Stimulated activated CD4-positive, alpha-beta T cell treated with anti-CD3 and anti-CD28 coated beads, Interleukin-2, amount 100 ng/mL, for 24 hours (primary cell): Measurements from ENCODE around the gene METTL8.
"Not testable (repeated sequence)": the region's sequence is repeated elsewhere in the genome, so short reads cannot be mapped to it uniquely, and the experiment has no call there.

Source experiments
- DNase-seq, 2 donors: peaks; one replicate each; pipeline ENCODE4 v3.0.0-alpha.2; 2020

The METTL8 gene

DNA sequence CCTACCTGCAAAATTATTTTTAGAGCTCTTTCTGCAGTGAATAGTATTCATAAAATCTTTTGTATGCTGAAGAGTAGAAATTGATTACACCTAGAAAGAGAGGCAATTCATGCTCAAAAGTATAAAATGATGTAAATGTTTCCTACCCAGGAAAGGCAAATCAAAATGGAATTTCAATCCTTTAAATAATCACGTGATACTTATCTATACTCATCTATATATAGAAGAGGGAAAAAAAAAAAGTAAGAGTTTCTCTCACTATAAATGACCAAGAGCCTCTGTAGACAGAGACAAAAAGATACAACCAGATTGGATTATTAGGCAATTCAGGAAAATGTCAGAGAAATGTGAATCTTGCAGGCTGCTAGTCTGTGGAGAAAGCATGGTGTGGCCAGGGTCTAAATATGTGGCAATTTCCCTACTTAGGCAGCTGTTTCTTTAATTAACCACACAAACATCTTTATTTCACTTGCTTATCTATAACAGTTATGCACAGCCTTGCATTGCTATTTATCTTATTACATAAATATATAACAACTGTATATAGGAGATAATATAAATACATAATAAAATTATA lies 39.5 kb downstream of the METTL8 start:
- DNase-seq: no peak

- DNase-seq: no peak
These were observed 40.3 kb downstream of the METTL8 start for GRCh38 chr2:171393487-171393886.

- DNase-seq: no peak
These were observed 42.3 kb downstream of the METTL8 start for GRCh38 chr2:171391532-171391931.

DNA sequence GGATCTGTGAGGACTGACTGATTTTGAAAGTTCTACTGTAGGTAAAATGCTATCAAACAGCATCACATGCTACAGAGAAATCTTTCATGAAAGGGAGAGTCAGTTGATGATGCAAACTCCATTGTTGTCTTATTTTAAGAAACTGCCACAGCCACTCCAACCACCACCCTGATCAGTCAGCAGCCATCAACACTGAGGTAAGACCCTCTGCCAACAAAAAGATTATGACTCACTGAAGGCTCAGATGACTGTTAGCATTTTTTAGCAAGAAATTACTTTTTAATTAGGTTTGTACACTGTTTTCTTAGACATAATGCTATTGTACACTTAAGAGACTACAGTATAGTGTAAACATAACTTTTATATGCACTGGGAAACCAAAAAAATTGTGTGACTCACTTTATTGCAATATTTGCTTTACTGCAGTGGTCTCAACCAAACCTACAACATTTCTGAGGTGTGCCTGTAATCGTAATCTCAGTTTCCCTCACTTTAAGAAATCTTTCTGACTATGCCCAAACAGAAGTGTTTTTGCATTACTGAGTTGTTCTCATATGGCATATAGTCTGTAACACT lies 42.8 kb downstream of the METTL8 start:
- DNase-seq: no peak

DNA sequence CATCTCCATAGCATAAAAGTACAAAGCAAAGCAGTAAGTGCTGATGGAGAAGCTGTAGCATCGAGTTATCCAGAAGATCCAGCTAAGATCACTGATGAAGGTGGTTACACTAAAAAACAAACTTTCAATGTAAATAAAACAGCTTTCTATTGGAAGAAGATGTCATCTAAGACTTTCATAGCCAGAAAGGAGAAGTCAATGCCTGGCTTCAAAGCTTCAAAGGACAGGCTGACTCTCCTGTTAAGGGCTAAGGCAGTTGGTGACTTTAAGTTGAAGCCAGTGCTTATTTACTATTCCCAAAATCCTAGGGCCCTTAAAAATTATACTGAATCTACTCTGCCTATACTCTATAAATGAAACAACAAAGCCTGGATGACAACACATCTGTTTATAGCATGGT lies 44.0 kb downstream of the METTL8 start:
- DNase-seq: no peak

DNA sequence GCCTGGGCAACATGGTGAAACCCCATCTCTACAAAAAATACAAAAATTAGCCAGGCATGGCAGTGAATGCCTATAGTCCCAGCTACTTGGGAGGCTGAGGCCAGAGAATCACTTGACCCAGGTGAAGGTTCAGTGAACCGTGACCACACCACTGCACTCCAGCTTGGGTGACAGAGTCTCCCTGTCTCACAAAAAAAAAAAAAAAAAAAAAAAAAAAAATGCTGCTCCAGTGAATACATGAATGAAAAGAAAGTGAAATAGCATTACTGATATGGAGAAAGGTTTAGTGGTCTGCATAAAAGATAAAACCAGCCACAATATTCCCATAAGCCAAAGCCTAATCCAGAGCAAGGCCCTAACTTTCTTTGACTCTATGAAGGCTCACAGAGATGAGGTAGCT lies 44.5 kb downstream of the METTL8 start:
- no peak for DNase-seq

DNA sequence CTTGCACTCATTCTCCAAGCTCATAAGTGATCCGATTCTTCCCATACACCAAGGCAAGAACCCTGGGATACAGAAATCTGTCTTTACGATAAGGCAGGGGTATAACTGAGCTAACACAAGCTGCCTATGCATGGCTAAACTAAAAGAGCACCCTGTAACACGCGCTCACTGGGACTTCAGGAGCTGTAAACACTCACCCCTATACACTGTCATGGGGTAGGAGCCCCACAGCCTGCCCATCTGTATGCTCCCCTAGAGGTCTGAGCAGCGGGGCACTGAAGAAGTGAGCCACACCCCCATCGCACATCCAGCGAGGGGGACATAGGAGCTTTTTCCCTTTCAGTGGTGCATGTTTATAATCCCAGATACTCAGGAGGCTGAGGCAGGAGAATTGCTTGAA lies 46.7 kb downstream of the METTL8 start:
- no peak for DNase-seq

DNA sequence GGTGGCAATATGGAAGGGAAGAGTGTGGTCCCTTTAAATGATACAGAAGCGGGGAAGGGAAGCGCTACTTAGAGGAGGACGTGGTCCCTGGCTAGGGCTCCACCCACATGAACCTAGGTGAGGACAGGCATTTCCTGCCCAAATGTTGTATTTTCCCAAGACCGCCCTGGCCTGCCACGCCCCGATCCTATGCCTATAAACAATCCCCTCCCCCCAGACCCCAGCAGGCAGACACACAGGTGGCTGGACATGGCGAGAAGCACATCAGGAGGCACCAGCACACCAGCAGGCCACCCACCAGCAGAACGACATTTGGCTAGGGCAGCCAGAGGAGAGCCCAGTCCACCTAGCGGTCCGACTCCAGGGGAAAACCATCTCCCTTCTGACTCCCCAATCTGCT lies 47.2 kb downstream of the METTL8 start:
- no peak for DNase-seq

- no peak for DNase-seq
These were observed 50.7 kb downstream of the METTL8 start for GRCh38 chr2:171383134-171383533.

- not testable (repeated sequence) for DNase-seq
These were observed 51.6 kb downstream of the METTL8 start for GRCh38 chr2:171382175-171382574.

DNA sequence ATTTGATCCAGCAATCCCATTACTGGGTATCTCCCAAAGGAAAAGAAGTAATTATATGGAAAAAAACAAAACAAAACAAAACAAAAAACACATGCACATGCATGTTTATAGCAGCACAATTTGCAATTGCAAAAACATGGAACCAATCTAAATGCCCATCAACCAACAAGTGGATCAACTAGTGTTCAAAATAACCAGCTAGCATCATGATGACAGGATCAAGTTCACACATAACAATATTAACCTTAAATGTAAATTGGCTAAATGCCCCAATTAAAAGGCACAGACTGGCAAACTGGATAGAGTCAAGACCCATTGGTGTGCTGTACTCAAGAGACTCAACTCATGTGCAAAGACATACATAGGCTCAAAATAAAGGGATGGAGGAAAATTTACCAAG lies 55.9 kb downstream of the METTL8 start:
- DNase-seq: not testable (repeated sequence)

DNA sequence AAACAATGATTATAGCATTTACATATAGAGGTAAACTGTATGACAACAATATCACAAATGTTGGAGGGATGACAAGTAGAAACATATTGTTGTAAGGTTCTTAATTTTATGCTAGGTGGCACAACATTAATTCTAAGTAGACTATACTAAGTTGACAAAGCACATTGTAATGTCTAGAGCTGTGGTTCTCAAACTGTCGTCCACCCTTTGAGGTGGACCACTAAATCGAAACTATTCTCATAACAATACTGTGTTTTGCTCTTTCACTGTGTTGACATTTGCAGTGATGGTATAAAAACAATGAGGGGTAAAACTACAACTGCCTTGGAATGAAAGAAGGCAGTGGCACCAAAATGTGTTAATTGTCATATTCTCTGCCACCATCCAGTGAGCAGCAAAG lies 66.1 kb downstream of the METTL8 start:
- DNase-seq: no peak

DNA sequence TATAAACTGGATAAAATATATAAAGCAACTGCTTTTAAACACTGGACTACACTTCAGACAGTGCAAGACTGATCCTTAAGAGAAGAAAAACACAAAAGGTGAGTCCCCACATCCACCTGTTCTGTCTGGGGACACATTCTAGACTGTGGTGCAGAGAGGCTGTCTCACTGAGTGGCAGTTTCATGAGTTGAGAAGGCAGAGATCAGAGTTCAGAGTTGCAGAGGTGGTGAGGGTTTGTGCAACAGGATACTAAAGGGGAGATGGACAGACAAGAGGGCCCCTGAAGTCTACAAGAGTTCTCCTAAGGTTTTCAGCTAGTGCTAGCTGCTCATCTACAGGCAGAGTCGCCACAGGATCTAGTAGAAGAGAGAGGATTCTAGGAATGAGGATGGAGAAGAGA lies 68.0 kb downstream of the METTL8 start:
- DNase-seq: no peak

- no peak for DNase-seq
These were observed 68.6 kb downstream of the METTL8 start for GRCh38 chr2:171365232-171365631.

DNA sequence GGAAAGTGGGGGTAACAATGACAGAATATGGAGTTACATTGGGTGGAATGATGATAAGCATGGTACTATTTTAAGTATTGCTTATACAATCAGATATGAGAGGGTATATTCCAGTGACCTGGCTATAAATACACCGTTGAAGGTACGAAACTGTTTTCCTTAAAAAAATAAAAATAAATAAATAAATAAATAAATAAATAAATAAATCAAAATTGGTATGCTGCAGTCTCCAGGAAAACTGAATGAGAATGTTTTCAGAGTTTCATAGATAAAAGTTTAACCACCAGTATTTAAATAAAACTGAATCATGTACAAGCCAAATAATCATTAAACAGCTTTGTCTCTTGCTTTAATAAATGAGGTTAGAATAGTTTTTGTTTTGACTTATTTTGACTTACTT lies 71.4 kb downstream of the METTL8 start:
- DNase-seq: no peak

DNA sequence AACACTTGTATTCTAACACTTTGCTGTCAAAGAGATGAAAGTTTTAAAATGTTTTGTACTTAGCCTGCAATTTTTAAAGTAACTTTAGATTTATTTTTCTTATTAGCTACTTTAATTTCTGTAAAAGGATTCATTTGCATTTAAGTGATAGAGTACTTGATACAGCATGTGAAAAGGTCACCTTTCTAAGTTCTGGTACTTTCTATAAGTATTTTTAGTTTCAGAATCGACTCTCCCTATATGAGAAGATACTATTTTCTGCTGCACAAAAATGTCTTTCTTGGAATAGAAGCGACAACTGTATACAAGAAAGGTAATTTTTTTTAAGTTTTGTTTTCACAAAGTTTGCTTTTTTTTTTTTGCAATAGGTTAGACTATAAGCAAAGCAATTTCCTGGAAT lies 72.9 kb downstream of the METTL8 start:
- no peak for DNase-seq

DNA sequence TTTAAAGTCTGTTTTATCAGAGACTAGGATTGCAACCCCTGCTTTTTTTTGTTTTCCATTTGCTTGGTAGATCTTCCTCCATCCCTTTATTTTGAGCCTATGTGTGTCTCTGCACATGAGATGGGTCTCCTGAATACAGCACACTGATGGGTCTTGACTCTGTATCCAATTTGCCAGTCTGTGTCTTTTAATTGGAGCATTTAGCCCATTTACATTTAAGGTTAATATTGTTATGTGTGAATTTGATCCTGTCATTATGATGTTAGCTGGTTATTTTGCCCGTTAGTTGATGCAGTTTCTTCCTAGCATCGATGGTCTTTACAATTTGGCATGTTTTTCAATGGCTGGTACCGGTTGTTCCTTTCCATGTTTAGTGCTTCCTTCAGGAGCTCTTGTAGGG lies 80.0 kb downstream of the METTL8 start:
- not testable (repeated sequence) for DNase-seq

GRCh38 chr2:171348056-171348455 lies 85.7 kb downstream of the METTL8 start:
- no peak for DNase-seq

DNA sequence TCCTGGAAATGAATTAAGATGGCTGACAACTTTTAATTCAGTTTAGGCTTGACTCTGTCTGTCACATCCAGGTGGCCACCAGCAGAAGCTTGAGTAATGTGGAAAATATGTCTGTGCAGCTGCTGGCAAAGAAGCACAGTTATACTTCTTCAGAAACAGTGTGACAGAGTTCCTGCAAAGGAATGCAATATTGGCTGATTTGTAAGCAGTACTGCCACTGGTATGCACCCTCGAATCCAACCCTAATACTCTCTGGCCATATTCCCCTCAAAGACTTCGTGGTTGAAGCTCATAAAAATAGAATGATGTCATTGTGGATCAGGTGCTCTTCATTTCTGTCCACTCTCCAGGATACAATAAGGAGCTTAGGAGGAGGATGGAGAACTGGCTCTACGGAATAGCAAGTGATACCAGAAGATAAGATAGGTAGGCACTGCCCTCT lies 86.2 kb downstream of the METTL8 start:
- DNase-seq: no peak

DNA sequence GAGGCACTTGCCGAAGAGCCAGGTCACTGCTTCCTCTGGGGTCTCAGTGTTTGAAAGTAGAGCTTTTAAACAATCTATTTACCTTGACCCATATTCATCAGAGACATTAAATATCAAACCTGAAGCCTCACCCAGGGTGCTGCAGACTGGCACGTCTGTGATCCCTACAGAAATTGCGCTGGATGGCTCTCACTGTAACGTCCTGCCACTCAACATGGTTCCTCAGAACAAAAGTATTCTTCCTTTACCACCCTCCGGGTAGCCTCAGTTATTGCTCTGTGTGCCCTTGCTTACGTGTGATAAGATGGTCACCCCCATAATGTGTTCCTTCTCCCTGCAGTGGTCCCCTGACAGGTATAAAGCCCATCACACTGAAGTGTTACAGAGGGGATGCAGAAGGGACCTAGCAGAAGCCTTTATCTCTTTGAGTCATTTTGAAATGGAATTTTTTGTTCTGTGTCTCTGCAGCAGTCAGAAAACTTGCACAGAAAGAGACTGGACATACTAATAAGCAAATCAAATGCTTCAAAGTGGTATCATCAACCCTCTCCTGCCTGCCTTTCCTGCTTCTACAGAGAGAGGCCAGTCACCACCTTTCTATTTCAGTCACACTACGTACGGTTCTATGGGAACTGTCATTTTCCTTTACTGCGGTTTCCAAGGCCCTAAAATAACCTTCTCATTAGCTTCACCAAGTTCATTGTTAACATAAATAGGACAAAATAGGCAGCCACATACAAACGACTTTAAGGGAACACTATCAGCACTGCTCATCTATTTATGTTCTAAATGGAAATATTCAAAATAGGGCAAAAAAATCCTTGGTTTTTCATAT lies 86.8 kb downstream of the METTL8 start:
- no peak for DNase-seq

GRCh38 chr2:171345971-171346722 lies 87.6 kb downstream of the METTL8 start:
- no peak for DNase-seq

GRCh38 chr2:171344182-171344581 lies 89.6 kb downstream of the METTL8 start:
- DNase-seq: no peak

DNA sequence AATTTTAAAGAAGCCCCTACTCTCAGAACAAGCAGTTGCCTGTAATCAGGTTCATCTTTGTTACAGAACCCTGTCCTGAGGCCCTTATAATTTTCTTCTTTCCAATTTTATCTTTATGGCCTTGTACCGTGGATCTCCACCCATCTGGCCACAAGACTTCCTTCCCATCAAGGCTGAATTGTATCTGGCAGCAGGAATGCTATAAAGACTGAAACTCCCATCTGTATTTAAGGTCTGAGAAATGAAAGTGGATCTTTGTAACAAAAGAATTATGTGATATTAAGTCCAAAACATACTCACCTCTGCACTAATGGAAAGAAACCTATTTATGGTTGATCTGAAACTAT lies 91.8 kb downstream of the METTL8 start:
- DNase-seq: no peak
